Nephron progenitor cell (in vitro differentiated cells): ENCODE measurements around the gene FANCI.

Experiments
- DNase-seq: peaks from one replicate; pipeline ENCODE4 v3.0.0; 2021
- H3K27ac Mint-ChIP-seq: 2 replicates; pipeline ENCODE4 v1.8.0; 2021; ENCODE audit warnings: mild to moderate bottlenecking, moderate library complexity, mixed read lengths
- H3K27me3 Mint-ChIP-seq: 2 replicates; pipeline ENCODE4 v1.8.0; 2021; ENCODE audit warnings: mild to moderate bottlenecking, low read depth, mixed read lengths; ENCODE audit not compliant: poor library complexity
- H3K36me3 Mint-ChIP-seq: 2 replicates; pipeline ENCODE4 v1.8.0; 2021; ENCODE audit warnings: low read depth, mixed read lengths
- H3K4me1 Mint-ChIP-seq: 2 replicates; pipeline ENCODE4 v1.8.0; 2021; ENCODE audit warnings: mixed read lengths
- H3K4me3 Mint-ChIP-seq: 2 replicates; pipeline ENCODE4 v1.8.0; 2021; ENCODE audit warnings: mild to moderate bottlenecking, moderate library complexity, mixed read lengths
- H3K9me3 Mint-ChIP-seq: 2 replicates; pipeline ENCODE4 v1.8.0; 2021; ENCODE audit warnings: mild to moderate bottlenecking, moderate library complexity, mixed read lengths
- CTCF ChIP-seq: fragments of 200-600 bp; sonication (generic); IDR thresholded peaks from 2 replicates; pipeline ENCODE4 v1.5.0; 2021; ENCODE audit warnings: antibody characterized with exemption

FANCI gene

GRCh38 chr15:89353991-89354390 is 110.2 kb downstream of the FANCI start:
- no peak for DNase-seq
- TF ChIP-seq CTCF, result no peak
- no peaks in the 10 kb centered on the region for H3K4me1 Mint-ChIP-seq
- H3K9me3 Mint-ChIP-seq, result no peaks in the 10 kb centered on the region
- peaks cover 98% of the 10 kb centered on the region for H3K27me3 Mint-ChIP-seq
- no peak overlapping the region for H3K27ac Mint-ChIP-seq
- no peaks in the 10 kb centered on the region for H3K36me3 Mint-ChIP-seq
- H3K4me3 Mint-ChIP-seq, result no peak overlapping the region

- Mint-ChIP-seq H3K4me3 (no peak overlapping the region), H3K36me3 (no peaks in the 10 kb centered on the region), H3K4me1 (no peaks in the 10 kb centered on the region), H3K27ac (no peak overlapping the region), H3K27me3 (peaks cover 100% of the 10 kb centered on the region), H3K9me3 (no peaks in the 10 kb centered on the region)
- DNase-seq, result no peak
- TF ChIP-seq CTCF, result peak; percentile 33
Measured at GRCh38 chr15:89356634-89357298, 113.0 kb downstream of the FANCI start.

GRCh38 chr15:89358435-89358754 is 114.6 kb downstream of the FANCI start:
- no peaks in the 10 kb centered on the region for H3K36me3 Mint-ChIP-seq
- H3K9me3 Mint-ChIP-seq, result no peaks in the 10 kb centered on the region
- no peak for DNase-seq
- peak overlapping the region; percentile 49 for H3K4me3 Mint-ChIP-seq
- H3K4me1 Mint-ChIP-seq, result no peaks in the 10 kb centered on the region
- H3K27ac Mint-ChIP-seq, result no peak overlapping the region
- peaks cover 98% of the 10 kb centered on the region for H3K27me3 Mint-ChIP-seq
- TF ChIP-seq CTCF, result no peak

GRCh38 chr15:89358755-89359439 is 115.1 kb downstream of the FANCI start:
- Mint-ChIP-seq H3K36me3 (no peaks in the 10 kb centered on the region), H3K27me3 (peaks cover 98% of the 10 kb centered on the region), H3K4me1 (no peaks in the 10 kb centered on the region), H3K9me3 (no peaks in the 10 kb centered on the region), H3K27ac (no peak overlapping the region), H3K4me3 (peak overlapping the region; percentile 69)
- TF ChIP-seq CTCF, result peak; percentile 98
- DNase-seq, result peak; percentile 85

- Mint-ChIP-seq H3K27me3 (peaks cover 98% of the 10 kb centered on the region), H3K27ac (no peak overlapping the region), H3K4me3 (no peak overlapping the region), H3K9me3 (no peaks in the 10 kb centered on the region), H3K4me1 (no peaks in the 10 kb centered on the region), H3K36me3 (no peaks in the 10 kb centered on the region)
- TF ChIP-seq CTCF, result no peak
- DNase-seq, result no peak
Measured at GRCh38 chr15:89359471-89360293, 115.9 kb downstream of the FANCI start.
